GM12873 (cell line): ENCODE results near the gene DGKI.

Source experiments
- CTCF ChIP-seq: IDR thresholded peaks from 2 replicates; pipeline ENCODE4 v1.5.1; 2012; ENCODE audit warnings: low read depth, mild to moderate bottlenecking, moderate library complexity, low read length, control low read depth; ENCODE audit not compliant: insufficient read depth; ENCODE audit errors: missing control alignments

The DGKI gene

DNA sequence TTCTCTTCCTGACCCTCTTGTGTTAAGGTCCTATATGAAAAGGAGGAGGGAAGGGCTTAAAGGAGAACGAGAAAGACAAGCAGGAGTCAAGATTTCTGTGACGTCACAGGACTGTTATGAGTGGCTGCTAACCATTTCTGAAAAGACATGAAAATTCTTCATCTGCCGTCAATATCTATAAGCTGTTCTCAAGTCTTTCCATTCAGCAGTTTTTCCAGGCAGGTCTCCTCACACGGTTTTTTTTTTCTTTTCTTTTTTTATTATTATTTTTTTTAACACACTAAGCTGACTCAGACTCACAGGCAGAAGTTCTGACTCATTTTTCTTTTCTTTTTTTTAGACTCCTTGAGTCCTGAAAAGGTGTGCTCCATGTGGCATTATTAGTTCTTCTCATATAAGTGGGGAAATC is 72.0 kb downstream of the DGKI start:
- TF ChIP-seq CTCF: no peak

DNA sequence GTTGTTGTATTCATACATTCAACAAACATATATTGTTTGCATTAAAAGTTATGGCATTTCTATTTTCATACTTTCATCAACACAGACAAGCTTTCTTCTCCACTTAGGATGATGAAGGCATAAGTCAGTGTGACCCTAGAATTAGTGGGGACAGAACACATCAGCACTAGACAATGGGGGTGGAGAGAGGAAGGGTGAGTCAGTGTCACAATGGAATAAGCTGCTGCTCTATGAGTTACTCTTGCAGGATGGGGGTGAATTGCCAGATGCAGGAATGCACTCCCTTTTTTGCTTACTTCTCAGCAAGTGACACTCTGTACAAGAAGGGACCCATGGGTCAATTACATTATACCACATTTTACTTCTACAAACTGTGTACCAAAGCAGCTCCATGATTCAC is 74.0 kb downstream of the DGKI start:
- no peak for TF ChIP-seq CTCF

DNA sequence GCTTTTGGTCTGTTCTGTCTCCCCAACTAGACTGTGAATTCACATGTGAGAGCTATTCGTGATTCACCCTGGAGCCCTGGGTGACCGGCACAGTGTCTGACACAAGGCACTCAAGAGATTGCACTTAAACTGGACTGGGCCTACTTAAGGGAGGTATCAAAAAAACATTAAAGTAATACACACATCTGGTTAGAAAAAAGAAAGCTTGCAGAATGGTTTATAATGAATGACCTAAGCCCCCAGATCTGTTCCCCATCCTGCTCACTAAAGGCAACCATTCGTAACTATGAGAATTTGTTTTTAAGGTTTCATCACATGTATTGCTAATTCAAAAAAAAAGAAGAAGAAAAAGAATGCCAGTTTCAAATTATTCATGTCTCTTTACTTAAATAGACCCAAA is 74.5 kb downstream of the DGKI start:
- no peak for TF ChIP-seq CTCF

- TF ChIP-seq CTCF: no peak
Observed at GRCh38 chr7:137771679-137772078, 75.1 kb downstream of the DGKI start.

DNA sequence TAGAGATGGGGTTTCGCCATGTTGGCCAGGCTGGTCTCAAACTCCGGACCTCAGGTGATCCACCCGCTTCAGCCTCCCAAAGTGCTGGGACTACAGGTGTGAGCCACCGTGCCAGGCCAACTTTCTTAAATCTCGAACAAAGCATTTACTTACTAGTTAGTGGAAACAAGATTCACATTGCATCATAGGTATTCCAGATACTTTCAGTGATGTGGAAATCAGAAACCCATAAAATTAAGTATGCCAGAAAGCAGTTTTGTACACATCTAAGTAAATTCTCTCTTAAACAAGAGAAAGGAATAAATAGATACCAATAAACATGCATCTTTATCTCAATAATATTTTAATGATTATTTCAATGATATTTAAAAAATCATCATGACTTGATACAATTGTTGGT is 75.5 kb downstream of the DGKI start:
- no peak for TF ChIP-seq CTCF

- TF ChIP-seq CTCF: no peak
Observed at GRCh38 chr7:137768366-137768765, 78.4 kb downstream of the DGKI start.

- no peak for TF ChIP-seq CTCF
Observed at GRCh38 chr7:137762334-137762733, 84.4 kb downstream of the DGKI start.

DNA sequence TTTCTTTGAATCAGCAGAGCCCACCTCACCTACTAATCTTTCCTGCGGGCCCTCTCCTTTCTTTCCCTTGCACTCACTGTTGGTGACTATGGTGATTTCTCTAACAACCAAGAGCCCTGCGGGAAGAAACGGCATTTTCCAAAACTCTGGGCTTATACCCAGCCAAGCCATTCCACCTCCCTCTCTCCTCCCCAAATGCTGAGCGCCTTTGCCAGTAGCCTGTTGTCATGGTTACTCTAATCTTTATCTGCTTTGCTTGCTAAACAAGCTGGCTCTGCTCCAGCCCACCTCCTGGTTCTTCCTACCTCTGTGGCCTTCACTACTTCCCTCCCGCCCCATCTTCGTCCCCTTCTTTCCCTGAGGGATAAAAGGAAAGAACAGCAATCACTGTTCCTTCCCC is 86.7 kb downstream of the DGKI start:
- no peak for TF ChIP-seq CTCF
